WTC11 (cell line): ENCODE measurements around the gene IL1RAP. TPM values are rescaled to one million over a fixed set of nuclear protein-coding genes. Genes with fewer than 3 reads are reported as not detected.

ENCODE experiments used
- ATAC-seq: fragments of 200-7000 bp; cut with Tn5 transposase; 2 replicates; pipeline ENCODE4 v1.10.0; 2021; ENCODE audit warnings: mild to moderate bottlenecking, moderate library complexity
- CTCF ChIA-PET: fragments of 300-600 bp; sonication (Branson Sonifier 250); formaldehyde crosslinking; loops from one replicate; lab custom pipeline; 2021; ENCODE audit warnings: antibody characterized with exemption; lab: Charles Lee
- POLR2A ChIA-PET: fragments of 350-600 bp; sonication (Branson Sonifier 250); formaldehyde crosslinking; loops from one replicate; lab custom pipeline; 2021; ENCODE audit warnings: antibody characterized with exemption; lab: Charles Lee
- DNase-seq: peaks from one replicate; pipeline ENCODE4 v3.0.0; 2021; ENCODE audit warnings: low spot score
- H3K27ac Mint-ChIP-seq: 2 replicates; pipeline ENCODE4 v1.8.0; 2021; ENCODE audit warnings: mixed read lengths
- H3K27me3 Mint-ChIP-seq: 2 replicates; pipeline ENCODE4 v1.8.0; 2021; ENCODE audit warnings: low read depth, mild to moderate bottlenecking, moderate library complexity, mixed read lengths
- H3K36me3 Mint-ChIP-seq: 2 replicates; pipeline ENCODE4 v1.8.0; 2021; ENCODE audit warnings: mixed read lengths
- H3K4me1 Mint-ChIP-seq: 2 replicates; pipeline ENCODE4 v1.8.0; 2022; ENCODE audit warnings: mixed read lengths
- H3K4me3 Mint-ChIP-seq: 2 replicates; pipeline ENCODE4 v1.8.0; 2021; ENCODE audit warnings: mild to moderate bottlenecking, moderate library complexity, mixed read lengths
- H3K9me3 Mint-ChIP-seq: 2 replicates; pipeline ENCODE4 v1.8.0; 2021; ENCODE audit warnings: mixed read lengths
- CDX4 ChIP-seq: fragments of 250-450 bp; sonication (Bioruptor Pico); IDR thresholded peaks from 2 replicates; pipeline ENCODE4 v1.9.0; 2021; ENCODE audit warnings: moderate library complexity, mild to moderate bottlenecking, inconsistent platforms, borderline replicate concordance
- E2F1 ChIP-seq: sonication (generic); formaldehyde crosslinking; IDR thresholded peaks from 2 replicates; pipeline ENCODE4 v1.8.0; 2022; ENCODE audit warnings: mild to moderate bottlenecking, missing genetic modification reagents
- ERG ChIP-seq: fragments of 250-450 bp; sonication (Bioruptor Pico); IDR thresholded peaks from 2 replicates; pipeline ENCODE4 v1.8.0; 2021; ENCODE audit warnings: mild to moderate bottlenecking
- GABPB1 ChIP-seq: sonication (generic); formaldehyde crosslinking; IDR thresholded peaks from 2 replicates; pipeline ENCODE4 v1.8.1; 2023; ENCODE audit warnings: mild to moderate bottlenecking, missing genetic modification reagents
- GTF2I ChIP-seq: fragments of 250-450 bp; sonication (Bioruptor Pico); conservative IDR thresholded peaks from 2 replicates; pipeline ENCODE4 v1.4.0; 2021; ENCODE audit warnings: mild to moderate bottlenecking
- NR3C1 ChIP-seq: sonication (generic); formaldehyde crosslinking; conservative IDR thresholded peaks from 2 replicates; pipeline ENCODE4 v1.8.1; 2023; ENCODE audit warnings: low read depth, mild to moderate bottlenecking, missing genetic modification reagents
- SP1 ChIP-seq: sonication (generic); formaldehyde crosslinking; conservative IDR thresholded peaks from 2 replicates; pipeline ENCODE4 v1.8.1; 2022; ENCODE audit warnings: missing genetic modification reagents
- STAT6 ChIP-seq: sonication (generic); formaldehyde crosslinking; conservative IDR thresholded peaks from 2 replicates; pipeline ENCODE4 v1.8.1; 2023; ENCODE audit warnings: mild to moderate bottlenecking, low read depth, missing genetic modification reagents, moderate library complexity
- ZBTB21 ChIP-seq: sonication (generic); formaldehyde crosslinking; IDR thresholded peaks from 2 replicates; pipeline ENCODE4 v1.8.1; 2023; ENCODE audit warnings: mild to moderate bottlenecking, missing genetic modification reagents, borderline replicate concordance
- ZNF138 ChIP-seq: sonication (generic); formaldehyde crosslinking; conservative IDR thresholded peaks from 2 replicates; pipeline ENCODE4 v1.8.1; 2022; ENCODE audit warnings: mild to moderate bottlenecking, moderate library complexity, missing genetic modification reagents
- ZNF219 ChIP-seq: sonication (generic); formaldehyde crosslinking; IDR thresholded peaks from 2 replicates; pipeline ENCODE4 v1.8.0; 2023; ENCODE audit warnings: missing genetic modification reagents, mild to moderate bottlenecking, borderline replicate concordance
- ZNF232 ChIP-seq: sonication (generic); formaldehyde crosslinking; IDR thresholded peaks from 2 replicates; pipeline ENCODE4 v1.8.0; 2022; ENCODE audit warnings: mild to moderate bottlenecking, missing genetic modification reagents
- ZNF317 ChIP-seq: sonication (generic); formaldehyde crosslinking; IDR thresholded peaks from 2 replicates; pipeline ENCODE4 v1.8.1; 2023; ENCODE audit warnings: low read depth, mild to moderate bottlenecking, moderate library complexity, missing genetic modification reagents, borderline replicate concordance
- ZNF425 ChIP-seq: fragments of 250-450 bp; sonication (Bioruptor Pico); conservative IDR thresholded peaks from 2 replicates; pipeline ENCODE4 v1.9.0; 2021; ENCODE audit warnings: mild to moderate bottlenecking
- total RNA-seq: library from RNA; stranded (reverse); gene quantifications from 3 replicates; pipeline ENCODE4 v1.2.3, GENCODE V29; 2021

IL1RAP gene
- total RNA-seq, 1 experiment from 2014 or later, result 4.5 TPM

- H3K4me1 Mint-ChIP-seq, result peaks cover 16% of the 10 kb centered on the region
- CTCF ChIA-PET, result interaction anchor here (0.7 kb wide), 1 partner anchor 32 kb away, joined by 3 read pairs; the partner anchor contains the start of gene IL1RAP
- no peak for TF ChIP-seq CDX4 (CRISPR knock-in tag)
- TF ChIP-seq ZNF425 (CRISPR knock-in tag), result no peak
- TF ChIP-seq NR3C1 (CRISPR knock-in tag), result no peak
- no peak for TF ChIP-seq SP1 (CRISPR knock-in tag)
- TF ChIP-seq E2F1, result no peak
- TF ChIP-seq STAT6, result no peak
- TF ChIP-seq ZNF317 (CRISPR knock-in tag), result no peak
- no peak for TF ChIP-seq GABPB1 (CRISPR knock-in tag)
- TF ChIP-seq ERG (CRISPR knock-in tag), result no peak
- no peak for TF ChIP-seq GTF2I (CRISPR knock-in tag)
- TF ChIP-seq ZNF219 (CRISPR knock-in tag), result no peak
- TF ChIP-seq, all 79 proteins: peak for 0
- Mint-ChIP-seq H3K27ac (no peak overlapping the region), H3K4me3 (no peak overlapping the region), H3K9me3 (no peaks in the 10 kb centered on the region), H3K36me3 (no peaks in the 10 kb centered on the region), H3K27me3 (no peaks in the 10 kb centered on the region)
- DNase-seq, result no peak
- POLR2A ChIA-PET, result interaction anchor here (0.6 kb wide), 1 partner anchor 8 kb away, joined by 3 read pairs; no protein-coding TSS in a partner anchor
- peak; percentile 67 for ATAC-seq
These were observed 32.1 kb upstream of the IL1RAP start for GRCh38 chr3:190481779-190482178.

GRCh38 chr3:190485830-190486532 is 27.9 kb upstream of the IL1RAP start:
- Mint-ChIP-seq H3K9me3 (no peaks in the 10 kb centered on the region), H3K36me3 (no peaks in the 10 kb centered on the region), H3K27me3 (no peaks in the 10 kb centered on the region)
- ATAC-seq (no peak), DNase-seq (no peak)
- TF ChIP-seq ZNF317 (CRISPR knock-in tag), result no peak
- TF ChIP-seq CDX4 (CRISPR knock-in tag), result no peak
- TF ChIP-seq ZNF138 (CRISPR knock-in tag), result no peak
- no peak for TF ChIP-seq ZNF232 (CRISPR knock-in tag)
- no peak for TF ChIP-seq ZBTB21 (CRISPR knock-in tag)
- TF ChIP-seq SP1 (CRISPR knock-in tag), result no peak
- TF ChIP-seq, all 79 proteins: peak for 0
- CTCF ChIA-PET, result no interaction called here
- no peak overlapping the region for H3K27ac Mint-ChIP-seq
- H3K4me3 Mint-ChIP-seq, result no peak overlapping the region
- H3K4me1 Mint-ChIP-seq, result peaks cover 24% of the 10 kb centered on the region
- POLR2A ChIA-PET, result no interaction called here
